ENCODE measurements around the gene KLF11.

Gene KLF11

DNA sequence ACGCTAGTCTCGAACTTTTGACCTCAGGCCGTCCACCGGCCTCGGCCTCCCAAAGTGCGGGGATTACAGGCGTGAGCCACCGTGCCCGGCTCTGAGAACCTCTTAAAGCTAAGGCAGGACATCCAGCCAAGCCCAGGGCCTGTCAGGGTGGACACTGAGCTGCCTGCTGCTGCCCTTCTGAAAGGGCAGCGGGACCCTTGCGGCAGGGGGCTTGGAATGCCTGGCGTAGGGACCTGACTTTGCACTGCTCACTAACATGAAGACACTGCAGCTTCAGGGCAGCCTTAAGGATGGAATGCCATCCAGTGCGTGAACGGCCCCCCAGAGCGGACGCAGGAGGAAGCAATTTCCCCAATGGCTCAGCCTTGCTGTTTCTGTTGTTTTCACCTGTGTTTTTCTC lies 27.8 kb downstream of the KLF11 start:
- no peak for DNase-seq

DNA sequence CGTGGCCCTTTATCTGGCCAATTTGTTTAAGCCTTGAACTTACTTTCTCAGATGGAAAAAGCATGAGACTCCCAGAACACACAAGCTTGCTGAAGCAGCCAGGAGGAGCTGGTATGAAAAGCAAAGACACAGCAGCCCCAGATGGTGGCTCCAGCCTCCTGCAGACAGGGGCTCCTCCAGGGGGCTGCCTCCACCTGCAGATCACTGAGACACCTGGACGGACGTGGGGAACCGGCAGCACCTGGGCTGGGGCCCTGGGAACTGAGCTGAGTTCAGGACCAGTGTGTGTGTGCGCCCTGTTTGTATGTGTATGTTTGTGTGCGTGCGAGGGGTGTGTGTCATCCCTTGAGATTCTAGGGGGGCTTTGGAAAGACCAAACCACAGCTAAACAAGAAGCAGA lies 28.2 kb downstream of the KLF11 start:
- DNase-seq: no peak

DNA sequence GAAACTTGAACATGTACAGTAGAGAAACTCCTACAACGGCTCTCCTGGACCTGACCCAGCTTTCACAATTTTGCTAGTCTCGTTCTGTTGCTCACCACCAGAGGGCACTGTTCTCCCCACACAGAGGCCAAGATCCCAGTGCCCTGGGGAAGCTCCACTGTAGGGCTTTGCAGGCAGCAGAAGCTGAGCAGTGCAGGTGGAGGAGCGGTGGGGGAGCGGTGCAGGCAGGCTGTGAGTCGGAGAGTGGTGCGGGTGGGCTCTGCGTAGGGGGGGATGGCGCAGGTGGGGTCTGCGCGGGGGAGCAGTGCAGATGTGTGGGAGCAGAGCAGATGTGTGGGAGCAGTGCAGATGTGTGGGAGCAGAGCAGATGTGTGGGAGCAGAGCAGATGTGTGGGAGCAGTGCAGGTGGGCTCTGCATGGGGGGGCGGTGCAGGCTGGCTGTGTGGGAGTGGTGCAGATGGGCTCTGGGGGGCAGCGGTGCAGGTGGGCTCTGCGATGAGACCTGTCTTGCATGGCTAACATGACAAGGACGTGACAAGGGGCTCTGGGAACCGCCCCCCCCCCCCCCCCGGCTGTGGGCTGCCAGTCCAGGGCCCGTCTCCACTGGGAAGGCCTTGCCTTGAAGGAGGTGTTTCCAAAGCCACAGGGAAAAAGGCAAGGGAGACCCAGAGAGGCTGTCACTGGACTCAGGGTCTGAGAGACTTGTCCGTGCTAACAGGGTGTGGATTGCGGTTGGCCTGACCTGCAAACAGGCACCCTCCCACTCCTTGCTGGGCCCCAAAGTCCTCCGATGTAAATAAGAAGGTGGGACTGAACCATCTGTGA lies 29.5 kb downstream of the KLF11 start:
- DNase-seq: peak; percentile 71

DNA sequence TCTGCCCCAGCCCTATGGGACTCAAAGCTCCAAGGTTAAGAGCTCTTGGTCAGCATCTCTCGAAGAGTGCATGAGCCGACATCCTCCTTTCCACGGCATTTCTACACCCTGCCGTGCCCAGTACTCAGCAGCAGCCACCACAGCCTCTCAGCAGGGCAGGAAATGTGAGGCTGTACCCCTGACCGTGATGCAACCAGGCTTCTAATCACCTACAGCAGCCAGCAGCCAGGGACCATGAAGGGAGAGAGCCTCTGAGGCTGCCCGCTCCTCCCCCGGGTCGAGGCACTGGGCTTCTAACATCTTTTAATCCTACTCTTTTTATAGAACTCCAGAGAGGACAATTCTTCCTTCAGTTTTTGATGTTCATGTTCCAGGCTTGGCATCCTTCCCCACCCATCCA lies 30.4 kb downstream of the KLF11 start:
- no peak for DNase-seq

DNA sequence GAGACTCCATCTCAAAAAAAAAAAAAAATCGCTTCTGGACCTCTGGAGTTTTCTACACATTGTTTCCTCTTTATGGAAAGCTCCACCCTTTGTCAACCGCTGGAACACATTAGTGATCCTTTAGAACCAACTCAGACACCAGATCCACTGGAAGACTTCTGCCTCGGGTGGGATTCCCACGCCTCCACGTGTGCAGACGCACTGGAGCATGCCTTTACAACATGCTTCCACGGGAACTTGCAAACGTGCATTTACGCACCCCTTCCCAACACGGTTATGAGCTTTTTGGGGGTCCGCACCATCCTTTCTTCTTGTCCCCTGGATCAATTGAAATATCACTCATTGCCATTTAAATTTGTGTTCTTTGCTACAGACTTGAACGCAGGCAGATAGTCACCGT lies 31.8 kb downstream of the KLF11 start:
- DNase-seq: no peak

- no peak for DNase-seq
Observed at GRCh38 chr2:10075571-10076209, 32.3 kb downstream of the KLF11 start.

- no peak for DNase-seq
Observed at GRCh38 chr2:10076511-10076910, 33.2 kb downstream of the KLF11 start.

DNA sequence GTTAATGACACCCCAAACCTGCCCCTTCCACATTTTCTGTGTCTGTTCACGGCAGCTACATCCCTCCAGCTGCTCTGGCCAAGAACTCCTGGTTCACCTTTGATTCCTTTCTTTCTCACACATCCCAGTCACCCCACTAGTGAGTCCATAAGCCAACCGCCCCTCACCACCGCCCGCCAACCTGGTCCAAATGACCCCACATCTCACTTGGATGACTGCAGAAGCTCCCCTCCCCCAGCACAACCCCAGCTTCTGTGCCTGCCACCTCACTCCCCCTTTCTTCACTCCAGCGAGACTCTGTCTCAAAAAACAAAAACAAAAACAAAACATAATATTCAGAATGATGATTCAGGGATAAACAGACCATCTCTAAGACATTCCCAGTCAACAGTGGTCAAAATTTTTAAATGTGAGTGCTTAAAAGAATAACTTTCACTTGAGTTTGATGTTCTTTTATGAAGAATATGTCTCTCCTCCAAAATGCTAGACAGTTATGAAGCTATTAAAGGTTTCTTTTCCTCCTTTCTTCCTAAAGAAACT lies 33.7 kb downstream of the KLF11 start:
- no peak for DNase-seq

DNA sequence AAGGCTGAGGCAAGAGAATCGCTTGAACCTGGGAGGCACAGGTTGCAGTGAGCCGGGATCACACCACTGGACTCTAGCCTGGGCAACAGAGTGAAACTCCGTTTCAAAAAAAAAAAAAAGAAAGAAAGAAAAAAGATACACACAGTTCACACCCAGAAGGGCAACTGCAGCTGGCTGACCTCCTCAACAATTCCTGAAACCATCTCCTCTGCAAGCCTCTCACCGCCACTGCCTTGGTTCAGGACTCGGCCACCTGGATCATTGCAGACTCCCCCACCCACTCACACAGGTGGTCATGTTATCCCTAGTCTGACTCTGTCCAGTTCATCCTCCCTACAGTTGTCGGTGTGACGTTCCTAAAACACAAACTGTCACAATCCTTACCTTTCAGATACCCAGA lies 34.7 kb downstream of the KLF11 start:
- DNase-seq: no peak

GRCh38 chr2:10078704-10079265 lies 35.4 kb downstream of the KLF11 start:
- no peak for DNase-seq

DNA sequence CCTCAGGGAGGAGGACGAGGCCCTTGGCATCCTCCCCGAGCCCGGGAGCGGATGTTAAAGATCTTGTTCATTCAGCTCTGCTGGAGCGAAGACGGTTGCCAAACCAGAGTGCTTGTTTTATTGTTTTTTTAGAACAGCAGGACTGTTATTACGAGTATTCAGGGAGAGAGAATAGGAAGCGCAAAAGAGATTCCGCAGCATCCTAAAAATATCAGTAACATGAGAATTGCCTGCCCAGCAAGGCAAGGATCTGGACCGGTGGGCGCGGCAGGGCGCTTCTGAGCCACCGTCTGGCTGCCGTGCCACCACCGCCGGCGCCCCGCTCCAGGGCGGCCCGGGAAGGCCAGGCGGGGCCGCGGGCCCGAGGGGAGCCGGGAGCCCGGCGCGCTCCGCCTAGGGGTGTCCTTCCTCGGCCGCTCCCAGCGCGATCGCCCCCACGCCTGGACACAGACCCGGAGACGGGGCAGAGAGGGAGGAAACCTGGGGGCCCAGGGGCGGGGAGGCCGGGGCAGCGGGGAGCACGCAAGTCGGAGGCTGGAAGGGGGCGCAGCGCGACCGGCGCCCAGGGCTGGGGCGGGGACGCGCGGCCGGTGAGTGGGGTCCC lies 36.0 kb downstream of the KLF11 start:
- DNase-seq: no peak

DNA sequence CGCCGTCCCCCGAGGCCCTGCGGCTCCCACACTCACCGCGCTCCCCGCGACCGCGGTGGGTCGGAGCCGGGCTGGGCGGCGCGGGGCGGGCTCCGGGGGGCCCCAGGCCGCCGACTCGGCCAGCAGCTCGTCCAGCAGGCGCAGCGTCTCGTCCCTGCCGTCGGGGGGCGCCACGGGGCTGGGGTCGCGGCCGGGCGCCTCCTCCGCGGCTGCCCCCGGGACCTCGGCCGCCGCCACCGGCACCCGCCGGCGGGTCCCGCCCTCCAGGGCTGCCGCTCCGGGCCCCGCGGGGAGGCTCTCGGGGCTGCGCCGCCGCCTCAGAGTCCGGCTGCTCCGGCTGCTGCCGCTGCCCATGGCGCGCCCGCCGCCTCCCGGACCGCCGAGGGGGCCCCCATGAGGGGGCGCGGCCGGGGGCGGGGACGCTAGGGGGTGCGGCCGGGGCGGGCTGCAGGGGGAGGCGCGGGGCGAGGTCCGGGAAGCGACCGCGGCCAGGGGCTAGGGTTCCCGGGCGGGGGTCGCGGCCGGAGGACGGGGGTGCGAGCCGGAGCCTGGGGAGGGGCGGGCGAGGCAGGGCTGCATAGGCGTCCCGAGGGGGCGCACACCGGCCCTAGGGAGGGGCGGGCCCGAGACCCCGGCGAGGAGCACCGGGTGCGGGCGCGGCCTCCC lies 36.7 kb downstream of the KLF11 start, which contains the start of gene CYS1:
CYS1 (minus strand) TSS at position 542 of the 666 bp plus-strand sequence; CDS start at position 354, 188 bp downstream.
- no peak for DNase-seq

- no peak for DNase-seq
Observed at GRCh38 chr2:10080536-10081304, 37.4 kb downstream of the KLF11 start.

- DNase-seq: no peak
Observed at GRCh38 chr2:10083046-10083445, 39.7 kb downstream of the KLF11 start.

GRCh38 chr2:10083692-10084211 lies 40.4 kb downstream of the KLF11 start:
- no peak for DNase-seq

GRCh38 chr2:10084223-10084865 lies 41.0 kb downstream of the KLF11 start:
- no peak for DNase-seq

- DNase-seq: no peak
Observed at GRCh38 chr2:10085043-10085667, 41.8 kb downstream of the KLF11 start.

DNA sequence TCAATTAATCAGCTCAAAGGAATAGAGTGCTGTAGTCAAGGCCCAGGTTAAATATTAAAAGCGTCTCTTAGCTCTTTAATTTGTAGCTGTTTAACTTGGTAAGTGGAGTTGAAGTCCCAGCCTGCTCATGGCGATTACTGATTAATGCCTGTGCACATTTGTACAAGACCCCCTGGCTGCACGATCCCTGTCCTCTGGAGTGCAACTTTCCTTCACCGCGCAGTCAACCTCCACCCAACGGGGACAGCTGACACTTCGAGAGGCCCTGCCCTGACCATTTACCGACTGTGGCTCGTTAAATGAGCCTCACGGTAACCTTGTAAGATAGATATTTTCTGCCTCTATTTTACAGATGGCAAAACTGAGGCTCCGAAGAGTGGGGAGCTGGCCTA lies 42.3 kb downstream of the KLF11 start:
- no peak for DNase-seq

DNA sequence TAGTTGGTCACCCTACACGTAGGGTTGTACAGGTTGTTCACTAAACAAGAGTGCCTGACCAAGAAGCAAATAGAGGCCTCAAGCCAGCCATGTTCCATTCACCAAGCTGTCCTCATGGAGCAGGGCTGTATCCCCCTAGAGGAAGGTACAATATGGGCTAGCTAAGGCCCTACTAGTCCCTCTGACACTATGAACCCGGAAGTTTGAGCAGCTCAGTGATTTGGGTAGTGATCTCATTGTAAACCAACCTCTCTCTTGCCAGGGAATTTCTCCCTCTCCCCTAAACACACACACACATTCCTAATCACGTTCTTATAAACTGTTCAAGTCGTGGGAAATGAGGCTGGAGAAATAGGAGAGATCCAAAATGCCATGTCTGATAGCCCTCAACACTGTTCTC lies 43.6 kb downstream of the KLF11 start:
- DNase-seq: no peak

- DNase-seq: no peak
Observed at GRCh38 chr2:10087360-10087759, 44.0 kb downstream of the KLF11 start.

All from stimulated activated naive CD4-positive, alpha-beta T cell treated with Interleukin-2 at 50 U/mL for 16 hours (primary cell).